OCI-LY1 (cell line): ENCODE data around the gene DPF3.

Source experiments
- H2AFZ ChIP-seq: fragments of 200-600 bp; sonication (generic), shearing (Covaris generic); 2 replicates; pipeline ENCODE4 v1.6.0; 2014; ENCODE audit warnings: antibody characterized with exemption, mild to moderate bottlenecking, low read length
- H3F3A ChIP-seq: fragments of 200-600 bp; sonication (generic), shearing (Covaris generic); 2 replicates; pipeline ENCODE4 v1.6.0; 2014; ENCODE audit warnings: mild to moderate bottlenecking, antibody characterized with exemption, low read length, moderate library complexity; ENCODE audit not compliant: insufficient read depth
- H3K27ac ChIP-seq: fragments of 200-600 bp; sonication (generic); 2 replicates; pipeline ENCODE4 v1.5.1; 2014; ENCODE audit warnings: low read length, mixed run types, mild to moderate bottlenecking, low read depth; ENCODE audit not compliant: poor library complexity, severe bottlenecking
- H3K27me3 ChIP-seq: fragments of 200-600 bp; sonication (generic); 2 replicates; pipeline ENCODE4 v1.6.0; 2014; ENCODE audit warnings: antibody characterized with exemption, mild to moderate bottlenecking, low read length, moderate library complexity; ENCODE audit not compliant: insufficient read depth
- H3K36me3 ChIP-seq: fragments of 200-600 bp; sonication (generic); 2 replicates; pipeline ENCODE4 v1.6.1; 2014; ENCODE audit warnings: mild to moderate bottlenecking, antibody characterized with exemption, low read length, moderate library complexity, mixed read lengths; ENCODE audit not compliant: insufficient read depth
- H3K4me1 ChIP-seq: fragments of 200-600 bp; sonication (generic); 2 replicates; pipeline ENCODE4 v1.5.1; 2014; ENCODE audit warnings: mild to moderate bottlenecking, low read length, moderate library complexity; ENCODE audit not compliant: insufficient read depth, severe bottlenecking
- H3K4me2 ChIP-seq: fragments of 200-600 bp; sonication (generic), shearing (Covaris generic); 2 replicates; pipeline ENCODE4 v1.6.1; 2014; ENCODE audit warnings: low read length
- H3K4me3 ChIP-seq: fragments of 200-600 bp; sonication (generic); 2 replicates; pipeline ENCODE4 v1.5.1; 2014; ENCODE audit warnings: low read length, low read depth, mild to moderate bottlenecking, mixed read lengths; ENCODE audit not compliant: poor library complexity, severe bottlenecking
- H3K79me2 ChIP-seq: fragments of 200-600 bp; shearing (Covaris generic); 2 replicates; pipeline ENCODE4 v1.6.1; 2016; ENCODE audit warnings: mixed run types, low read length, mixed read lengths; ENCODE audit not compliant: insufficient read depth
- H3K9ac ChIP-seq: fragments of 200-600 bp; sonication (generic), shearing (Covaris generic); 2 replicates; pipeline ENCODE4 v1.6.1; 2014; ENCODE audit warnings: mild to moderate bottlenecking, low read length, mixed read lengths
- H3K9me2 ChIP-seq: fragments of 200-600 bp; sonication (generic), shearing (Covaris generic); 2 replicates; pipeline ENCODE4 v1.6.1; 2014; ENCODE audit warnings: low read depth, mild to moderate bottlenecking, low read length, mixed read lengths
- H3K9me3 ChIP-seq: fragments of 200-600 bp; shearing (Covaris generic); 2 replicates; pipeline ENCODE4 v1.6.1; 2014; ENCODE audit warnings: low read length, mixed read lengths
- H4K20me1 ChIP-seq: fragments of 200-600 bp; sonication (generic), shearing (Covaris generic); 2 replicates; pipeline ENCODE4 v1.6.0; 2016; ENCODE audit warnings: mild to moderate bottlenecking, low read length; ENCODE audit not compliant: insufficient read depth
- EZH2 ChIP-seq: fragments of 200-600 bp; sonication (generic), shearing (Covaris generic); IDR thresholded peaks from 2 replicates; pipeline ENCODE4 v1.8.0; 2017; ENCODE audit warnings: borderline replicate concordance, mixed run types, mild to moderate bottlenecking, antibody characterized with exemption, low read length, moderate library complexity, mixed read lengths
- TF ChIP-seq, protein P1 (sequence below): fragments of 200-600 bp; sonication (generic), shearing (Covaris generic); IDR thresholded peaks from 2 replicates; pipeline ENCODE4 v1.5.1; 2017; ENCODE audit warnings: mild to moderate bottlenecking, antibody characterized with exemption, low read length, moderate library complexity, mixed read lengths

DPF3 gene

DNA sequence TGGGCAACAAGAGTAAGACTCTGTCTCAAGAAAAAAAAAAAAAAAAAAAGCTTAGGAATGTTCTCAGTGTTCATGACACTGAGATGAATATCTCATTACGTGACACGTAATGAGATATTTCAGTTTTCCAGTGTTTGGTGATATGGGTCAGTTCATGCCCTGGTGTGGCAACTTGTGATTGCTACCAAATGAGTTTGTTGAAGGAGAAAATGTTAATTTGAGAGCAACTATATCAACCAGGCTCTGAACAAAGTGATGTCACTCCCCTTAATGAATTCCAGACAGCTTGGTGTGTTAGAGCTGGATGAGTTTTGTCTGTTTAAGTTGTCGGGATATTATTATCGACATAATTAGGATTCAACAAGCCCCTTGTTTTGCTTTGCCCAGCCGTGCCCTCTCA, 211.7 kb downstream of the DPF3 start:
- Histone ChIP-seq H3K4me1 (no peaks in the 10 kb centered on the region), H3K79me2 (no peaks in the 10 kb centered on the region), H2AFZ (no peak overlapping the region), H3K4me2 (no peak overlapping the region), H3K27ac (no peak overlapping the region), H3K9me3 (no peaks in the 10 kb centered on the region), H3K9ac (no peak overlapping the region), H3F3A (no peaks in the 10 kb centered on the region), H3K9me2 (no peaks in the 10 kb centered on the region), H4K20me1 (no peaks in the 10 kb centered on the region), H3K36me3 (no peaks in the 10 kb centered on the region), H3K4me3 (no peak overlapping the region), H3K27me3 (0 out of 2 replicates have a peak, but pooled peaks cover 3% of the 10 kb centered on the region)
- no peak for TF ChIP-seq EZH2
- TF ChIP-seq, protein P1, sequence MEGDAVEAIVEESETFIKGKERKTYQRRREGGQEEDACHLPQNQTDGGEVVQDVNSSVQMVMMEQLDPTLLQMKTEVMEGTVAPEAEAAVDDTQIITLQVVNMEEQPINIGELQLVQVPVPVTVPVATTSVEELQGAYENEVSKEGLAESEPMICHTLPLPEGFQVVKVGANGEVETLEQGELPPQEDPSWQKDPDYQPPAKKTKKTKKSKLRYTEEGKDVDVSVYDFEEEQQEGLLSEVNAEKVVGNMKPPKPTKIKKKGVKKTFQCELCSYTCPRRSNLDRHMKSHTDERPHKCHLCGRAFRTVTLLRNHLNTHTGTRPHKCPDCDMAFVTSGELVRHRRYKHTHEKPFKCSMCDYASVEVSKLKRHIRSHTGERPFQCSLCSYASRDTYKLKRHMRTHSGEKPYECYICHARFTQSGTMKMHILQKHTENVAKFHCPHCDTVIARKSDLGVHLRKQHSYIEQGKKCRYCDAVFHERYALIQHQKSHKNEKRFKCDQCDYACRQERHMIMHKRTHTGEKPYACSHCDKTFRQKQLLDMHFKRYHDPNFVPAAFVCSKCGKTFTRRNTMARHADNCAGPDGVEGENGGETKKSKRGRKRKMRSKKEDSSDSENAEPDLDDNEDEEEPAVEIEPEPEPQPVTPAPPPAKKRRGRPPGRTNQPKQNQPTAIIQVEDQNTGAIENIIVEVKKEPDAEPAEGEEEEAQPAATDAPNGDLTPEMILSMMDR = no peak

DNA sequence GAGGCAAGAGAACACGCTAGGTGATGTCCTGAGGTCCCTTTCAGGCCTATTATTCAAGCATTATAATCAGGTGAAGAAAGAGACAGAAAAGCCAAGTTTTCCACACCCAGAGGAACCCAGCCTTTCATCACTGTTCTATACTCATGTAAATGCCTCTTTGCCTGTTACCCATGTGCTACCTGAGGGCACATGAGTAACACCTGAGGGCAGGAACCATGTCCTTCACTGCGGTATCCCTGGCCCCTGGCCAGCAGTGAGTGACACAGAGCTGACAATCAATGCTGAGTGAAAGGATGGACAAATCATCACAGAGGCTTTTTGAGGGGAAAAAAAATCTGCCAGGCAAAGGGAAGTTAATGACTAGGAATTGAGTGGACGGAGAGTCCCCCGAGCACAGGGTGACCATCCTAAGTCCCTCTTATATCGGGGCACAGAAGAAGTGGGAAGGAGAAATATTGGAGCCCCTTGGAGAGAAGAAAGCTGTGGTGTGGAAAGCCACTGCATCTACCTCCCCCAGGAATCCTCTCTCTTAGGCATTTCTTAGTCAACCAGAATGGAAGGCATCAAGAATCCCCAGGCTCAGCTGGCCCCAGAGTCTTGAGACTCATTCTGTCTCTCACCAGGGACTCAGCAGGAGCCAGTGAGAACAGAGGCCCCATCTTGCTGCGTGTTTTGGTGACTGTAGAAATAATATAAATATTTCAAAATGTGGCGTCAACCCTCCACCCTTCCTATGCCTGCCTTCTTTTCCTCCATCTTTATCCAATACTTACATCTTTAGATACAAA, 212.9 kb downstream of the DPF3 start:
- Histone ChIP-seq H3K4me3 (no peak overlapping the region), H3K27ac (no peak overlapping the region), H4K20me1 (no peaks in the 10 kb centered on the region), H3K4me2 (no peak overlapping the region), H3K79me2 (no peaks in the 10 kb centered on the region), H2AFZ (no peak overlapping the region), H3K4me1 (no peaks in the 10 kb centered on the region), H3K36me3 (no peaks in the 10 kb centered on the region), H3K9me2 (no peaks in the 10 kb centered on the region), H3F3A (no peaks in the 10 kb centered on the region), H3K9me3 (no peaks in the 10 kb centered on the region), H3K9ac (no peak overlapping the region), H3K27me3 (no peaks in the 10 kb centered on the region)
- TF ChIP-seq, protein P1 = no peak
- TF ChIP-seq EZH2 = no peak

GRCh38 chr14:72679536-72680151, 214.3 kb downstream of the DPF3 start:
- no peak overlapping the region for H3K4me3 ChIP-seq
- H3K9me3 ChIP-seq = no peaks in the 10 kb centered on the region
- H4K20me1 ChIP-seq = no peaks in the 10 kb centered on the region
- no peaks in the 10 kb centered on the region for H3K4me1 ChIP-seq
- H3K27me3 ChIP-seq = no peaks in the 10 kb centered on the region
- H3K9me2 ChIP-seq = no peaks in the 10 kb centered on the region
- H2AFZ ChIP-seq = no peak overlapping the region
- TF ChIP-seq EZH2 = no peak
- TF ChIP-seq, protein P1 = no peak
- no peaks in the 10 kb centered on the region for H3F3A ChIP-seq
- no peak overlapping the region for H3K9ac ChIP-seq
- no peaks in the 10 kb centered on the region for H3K36me3 ChIP-seq
- H3K27ac ChIP-seq = no peak overlapping the region
- no peaks in the 10 kb centered on the region for H3K79me2 ChIP-seq
- H3K4me2 ChIP-seq = no peak overlapping the region
